ENCODE results near the gene KCNK6.

KCNK6 gene

DNA sequence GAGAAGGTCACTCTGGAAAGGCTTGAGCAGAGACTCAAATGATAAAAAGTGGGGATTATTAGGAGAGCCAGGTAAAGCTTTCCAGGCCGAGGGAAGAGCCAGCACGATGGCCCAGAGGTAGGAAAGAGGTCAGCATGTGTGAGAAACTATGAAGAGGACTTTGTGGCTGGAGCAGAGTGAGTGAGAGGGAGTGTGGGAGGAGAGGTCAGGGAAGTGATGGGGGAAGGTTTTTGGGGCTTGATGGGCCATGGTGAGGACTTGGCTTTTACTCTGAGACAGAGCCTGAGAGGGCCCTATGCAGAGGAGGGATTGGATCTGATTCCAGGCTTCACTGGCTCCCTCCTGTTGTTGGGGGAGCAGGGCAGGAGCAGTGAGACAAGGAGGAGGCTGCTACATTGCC, 21.3 kb downstream of the KCNK6 start:
- Histone ChIP-seq H3K4me3 (ENCODE audit: low read length) (no peak overlapping the region), H3K27me3 (replicated peaks; ENCODE audit: insufficient read depth, low read length) (no peaks in the 10 kb centered on the region), H3K4me1 (ENCODE audit: low read length) (no peaks in the 10 kb centered on the region; the same call in 1 of the 2 replicates), H3K36me3 (replicated peaks; ENCODE audit: insufficient read depth, low read length) (no peaks in the 10 kb centered on the region), H3K9ac (ENCODE audit: low read length) (no peak overlapping the region), H4K20me1 (ENCODE audit: insufficient read depth, low read length) (no peaks in the 10 kb centered on the region), H3K79me2 (ENCODE audit: low read length) (no peaks in the 10 kb centered on the region), H3K9me3 (replicated peaks; ENCODE audit: insufficient read depth, low read length) (no peaks in the 10 kb centered on the region), H3K9me2 (replicated peaks; ENCODE audit: insufficient read depth, low read length) (no peaks in the 10 kb centered on the region), H3K27ac (ENCODE audit: low read length) (no peak overlapping the region), H3K4me2 (ENCODE audit: low read depth, low read length) (no peak overlapping the region), H2AFZ (ENCODE audit: low read length) (no peak overlapping the region), H3F3A (ENCODE audit: insufficient read depth, low read length) (peaks cover 11% of the 10 kb centered on the region)
- TF ChIP-seq EZH2 (optimal IDR thresholded peaks at IDR 0.05; ENCODE audit: low read depth, low read length) (no peak), EZH2phosphoT487 (IDR thresholded peaks at IDR 0.05; ENCODE audit: low read length) (no peak)
- TF ChIP-seq, protein P1, sequence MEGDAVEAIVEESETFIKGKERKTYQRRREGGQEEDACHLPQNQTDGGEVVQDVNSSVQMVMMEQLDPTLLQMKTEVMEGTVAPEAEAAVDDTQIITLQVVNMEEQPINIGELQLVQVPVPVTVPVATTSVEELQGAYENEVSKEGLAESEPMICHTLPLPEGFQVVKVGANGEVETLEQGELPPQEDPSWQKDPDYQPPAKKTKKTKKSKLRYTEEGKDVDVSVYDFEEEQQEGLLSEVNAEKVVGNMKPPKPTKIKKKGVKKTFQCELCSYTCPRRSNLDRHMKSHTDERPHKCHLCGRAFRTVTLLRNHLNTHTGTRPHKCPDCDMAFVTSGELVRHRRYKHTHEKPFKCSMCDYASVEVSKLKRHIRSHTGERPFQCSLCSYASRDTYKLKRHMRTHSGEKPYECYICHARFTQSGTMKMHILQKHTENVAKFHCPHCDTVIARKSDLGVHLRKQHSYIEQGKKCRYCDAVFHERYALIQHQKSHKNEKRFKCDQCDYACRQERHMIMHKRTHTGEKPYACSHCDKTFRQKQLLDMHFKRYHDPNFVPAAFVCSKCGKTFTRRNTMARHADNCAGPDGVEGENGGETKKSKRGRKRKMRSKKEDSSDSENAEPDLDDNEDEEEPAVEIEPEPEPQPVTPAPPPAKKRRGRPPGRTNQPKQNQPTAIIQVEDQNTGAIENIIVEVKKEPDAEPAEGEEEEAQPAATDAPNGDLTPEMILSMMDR (IDR thresholded peaks at IDR 0.05; ENCODE audit: low read length) = no peak
- DNase-seq = no peak

GRCh38 chr19:38346837-38347236, 27.2 kb downstream of the KCNK6 start:
- H3K4me2 ChIP-seq (ENCODE audit: low read depth, low read length) = no peak overlapping the region
- no peak for DNase-seq
- H3F3A ChIP-seq (ENCODE audit: insufficient read depth, low read length) = no peaks in the 10 kb centered on the region
- no peak overlapping the region for H3K9ac ChIP-seq (ENCODE audit: low read length)
- no peaks in the 10 kb centered on the region for H3K79me2 ChIP-seq (ENCODE audit: low read length)
- no peak overlapping the region for H3K4me3 ChIP-seq (ENCODE audit: low read length)
- H3K9me2 ChIP-seq (replicated peaks; ENCODE audit: insufficient read depth, low read length) = no peaks in the 10 kb centered on the region
- no peak overlapping the region for H2AFZ ChIP-seq (ENCODE audit: low read length)
- H3K36me3 ChIP-seq (replicated peaks; ENCODE audit: insufficient read depth, low read length) = no peaks in the 10 kb centered on the region
- 0 out of 2 replicates have a peak, but pooled peaks cover 5% of the 10 kb centered on the region for H3K27me3 ChIP-seq (replicated peaks; ENCODE audit: insufficient read depth, low read length)
- no peak overlapping the region for H3K27ac ChIP-seq (ENCODE audit: low read length)
- no peaks in the 10 kb centered on the region for H3K9me3 ChIP-seq (replicated peaks; ENCODE audit: insufficient read depth, low read length)
- TF ChIP-seq, protein P1 (IDR thresholded peaks at IDR 0.05; ENCODE audit: low read length) = no peak
- TF ChIP-seq EZH2phosphoT487 (IDR thresholded peaks at IDR 0.05; ENCODE audit: low read length) (no peak), EZH2 (optimal IDR thresholded peaks at IDR 0.05; ENCODE audit: low read depth, low read length) (no peak)
- no peaks in the 10 kb centered on the region for H4K20me1 ChIP-seq (ENCODE audit: insufficient read depth, low read length)
- no peaks in the 10 kb centered on the region for H3K4me1 ChIP-seq (ENCODE audit: low read length)

GRCh38 chr19:38350883-38351282, 31.2 kb downstream of the KCNK6 start:
- Histone ChIP-seq H2AFZ (ENCODE audit: low read length) (no peak overlapping the region), H3K9me3 (replicated peaks; ENCODE audit: insufficient read depth, low read length) (no peaks in the 10 kb centered on the region), H3K27me3 (replicated peaks; ENCODE audit: insufficient read depth, low read length) (peaks cover 16% of the 10 kb centered on the region; the same call in 1 of the 2 replicates), H3K36me3 (replicated peaks; ENCODE audit: insufficient read depth, low read length) (no peaks in the 10 kb centered on the region), H3K9me2 (replicated peaks; ENCODE audit: insufficient read depth, low read length) (no peaks in the 10 kb centered on the region), H3K9ac (ENCODE audit: low read length) (no peak overlapping the region), H3F3A (ENCODE audit: insufficient read depth, low read length) (no peaks in the 10 kb centered on the region), H4K20me1 (ENCODE audit: insufficient read depth, low read length) (no peaks in the 10 kb centered on the region), H3K4me2 (ENCODE audit: low read depth, low read length) (no peak overlapping the region), H3K79me2 (ENCODE audit: low read length) (no peaks in the 10 kb centered on the region), H3K27ac (ENCODE audit: low read length) (no peak overlapping the region), H3K4me1 (ENCODE audit: low read length) (no peaks in the 10 kb centered on the region), H3K4me3 (ENCODE audit: low read length) (no peak overlapping the region)
- DNase-seq = no peak
- TF ChIP-seq EZH2phosphoT487 (IDR thresholded peaks at IDR 0.05; ENCODE audit: low read length) (no peak), EZH2 (optimal IDR thresholded peaks at IDR 0.05; ENCODE audit: low read depth, low read length) (no peak)
- TF ChIP-seq, protein P1 (IDR thresholded peaks at IDR 0.05; ENCODE audit: low read length) = no peak

Measured in MM.1S (cell line).